Activated CD4-positive, CD25-positive, alpha-beta regulatory T cell treated with anti-CD3 and anti-CD28 coated beads, Interleukin-2, amount 50 U/mL, for 24 hours (primary cell): ENCODE results near the gene RELB.
"Not testable (repeated sequence)": the region's sequence is repeated elsewhere in the genome, so short reads cannot be mapped to it uniquely, and the experiment has no call there.

Experiments used
- ATAC-seq, 2 donors: fragments of 150-1000 bp; cut with Tn5 transposase; one replicate each; pipeline ENCODE4 v1.10.0; 2021; ENCODE audit warnings: mild to moderate bottlenecking in 1 of 2, moderate library complexity in 1 of 2

RELB gene

GRCh38 chr19:44988273-44988672 is 13.0 kb upstream of the RELB start:
- ATAC-seq: no peak

DNA sequence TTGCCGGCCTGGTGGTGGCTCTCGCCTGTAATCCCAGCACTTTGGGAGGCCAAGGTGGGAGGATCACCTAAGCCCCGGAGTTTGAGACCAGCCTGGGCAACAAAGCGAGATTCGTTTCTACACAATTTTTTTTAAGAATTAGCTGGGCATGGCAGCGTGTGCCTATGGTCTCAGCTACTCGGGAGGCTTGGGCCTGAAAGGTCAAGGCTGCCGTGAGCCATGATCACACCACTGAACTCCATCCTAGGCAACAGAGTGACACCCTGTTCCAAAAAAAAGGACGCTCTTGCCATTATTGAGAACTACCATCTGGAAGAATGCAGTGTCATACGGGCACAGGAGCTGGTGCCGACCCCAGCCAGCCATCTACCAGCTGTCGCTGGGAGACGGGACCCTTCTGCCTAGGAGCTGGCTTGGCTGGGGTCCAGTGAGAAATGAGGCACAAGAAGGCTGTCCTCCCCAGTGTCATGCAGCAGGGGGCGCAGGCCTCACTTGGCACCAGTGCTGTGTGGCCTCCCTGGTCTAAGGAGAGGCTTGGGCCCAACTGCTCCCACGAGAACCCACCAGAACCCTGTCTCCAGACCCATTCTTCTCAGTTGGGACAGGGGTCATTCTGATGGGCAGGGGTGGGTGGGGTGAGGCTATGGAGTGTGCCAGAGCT is 12.2 kb upstream of the RELB start:
- peak; percentile 66 to 79 for ATAC-seq

GRCh38 chr19:44990459-44990858 is 10.8 kb upstream of the RELB start:
- ATAC-seq: no peak

DNA sequence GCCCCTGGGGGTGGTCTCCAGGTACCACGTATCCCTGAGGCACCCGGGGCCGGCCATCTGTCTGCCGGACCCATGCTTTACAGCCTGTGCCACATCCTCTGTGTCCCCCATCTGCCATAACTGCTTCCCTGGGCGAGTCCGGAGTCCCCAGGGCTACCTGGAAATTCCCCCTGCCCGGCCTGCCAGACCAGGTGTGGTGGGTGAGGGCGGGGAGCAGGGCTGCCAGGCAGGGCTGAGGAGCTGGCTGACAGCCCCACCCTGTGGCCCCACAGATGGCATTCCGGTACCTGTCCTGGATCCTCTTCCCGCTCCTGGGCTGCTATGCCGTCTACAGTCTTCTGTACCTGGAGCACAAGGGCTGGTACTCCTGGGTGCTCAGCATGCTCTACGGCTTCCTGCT is 10.3 kb upstream of the RELB start:
- ATAC-seq: no peak

DNA sequence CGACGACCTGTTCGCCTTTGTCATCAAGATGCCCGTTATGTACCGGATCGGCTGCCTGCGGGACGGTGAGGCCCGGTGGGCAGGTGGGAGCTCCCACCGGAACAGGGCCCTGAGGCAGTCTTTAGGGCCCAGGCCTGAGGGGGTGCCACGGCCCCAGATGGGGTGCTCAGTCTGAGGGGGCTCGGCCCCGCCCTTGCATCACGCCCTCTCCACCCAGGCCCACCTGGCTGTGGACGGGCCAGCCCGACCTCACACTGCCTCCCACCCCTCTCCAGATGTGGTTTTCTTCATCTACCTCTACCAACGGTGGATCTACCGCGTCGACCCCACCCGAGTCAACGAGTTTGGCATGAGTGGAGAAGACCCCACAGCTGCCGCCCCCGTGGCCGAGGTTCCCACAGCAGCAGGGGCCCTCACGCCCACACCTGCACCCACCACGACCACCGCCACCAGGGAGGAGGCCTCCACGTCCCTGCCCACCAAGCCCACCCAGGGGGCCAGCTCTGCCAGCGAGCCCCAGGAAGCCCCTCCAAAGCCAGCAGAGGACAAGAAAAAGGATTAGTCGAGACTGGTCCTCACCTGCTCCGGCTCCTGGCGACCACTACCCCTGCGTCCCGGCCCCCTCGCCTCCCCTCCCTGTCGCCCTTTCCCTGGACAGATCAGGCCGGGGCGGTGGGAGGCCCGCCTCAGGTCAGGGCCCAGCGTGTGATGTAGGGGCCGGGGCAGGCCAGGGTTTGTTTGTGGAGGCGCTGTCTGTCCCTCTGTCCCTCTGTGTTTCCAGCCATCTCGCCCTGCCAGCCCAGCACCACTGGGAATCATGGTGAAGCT is 8.7 kb upstream of the RELB start:
- ATAC-seq: no peak

- ATAC-seq: no peak
Observed at GRCh38 chr19:44993526-44993925, 7.7 kb upstream of the RELB start.

DNA sequence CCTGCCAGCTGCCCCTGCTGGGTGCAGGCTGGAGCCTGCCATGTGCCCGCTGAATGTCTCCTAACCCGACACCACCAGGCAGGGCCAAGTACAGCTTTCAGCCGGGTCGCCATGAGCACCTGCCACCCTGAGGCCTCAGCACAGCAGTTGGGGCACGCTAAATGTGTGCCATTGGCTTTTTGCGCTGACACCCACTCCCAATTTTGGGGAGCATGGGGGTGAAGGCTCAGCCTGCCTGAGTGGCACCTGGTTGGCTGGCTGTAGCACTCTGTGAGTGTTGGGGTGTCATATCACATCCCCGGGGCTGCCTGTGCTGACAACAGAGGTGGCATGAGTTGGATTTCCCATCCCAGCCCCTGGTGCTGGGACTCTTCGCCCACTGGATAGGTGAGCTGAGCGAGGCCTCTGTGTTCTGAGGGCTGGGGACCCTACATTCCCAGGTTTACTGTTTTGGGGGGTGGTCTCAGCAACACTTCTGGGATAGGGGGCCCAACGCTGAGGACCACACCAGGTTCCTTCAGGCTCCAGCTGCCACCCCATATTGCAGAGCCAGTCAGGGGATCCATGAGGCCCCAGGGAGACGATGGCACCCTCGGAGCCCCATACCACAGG is 7.2 kb upstream of the RELB start:
- ATAC-seq: no peak

GRCh38 chr19:44998025-44998424 is 3.2 kb upstream of the RELB start:
- ATAC-seq: no peak

DNA sequence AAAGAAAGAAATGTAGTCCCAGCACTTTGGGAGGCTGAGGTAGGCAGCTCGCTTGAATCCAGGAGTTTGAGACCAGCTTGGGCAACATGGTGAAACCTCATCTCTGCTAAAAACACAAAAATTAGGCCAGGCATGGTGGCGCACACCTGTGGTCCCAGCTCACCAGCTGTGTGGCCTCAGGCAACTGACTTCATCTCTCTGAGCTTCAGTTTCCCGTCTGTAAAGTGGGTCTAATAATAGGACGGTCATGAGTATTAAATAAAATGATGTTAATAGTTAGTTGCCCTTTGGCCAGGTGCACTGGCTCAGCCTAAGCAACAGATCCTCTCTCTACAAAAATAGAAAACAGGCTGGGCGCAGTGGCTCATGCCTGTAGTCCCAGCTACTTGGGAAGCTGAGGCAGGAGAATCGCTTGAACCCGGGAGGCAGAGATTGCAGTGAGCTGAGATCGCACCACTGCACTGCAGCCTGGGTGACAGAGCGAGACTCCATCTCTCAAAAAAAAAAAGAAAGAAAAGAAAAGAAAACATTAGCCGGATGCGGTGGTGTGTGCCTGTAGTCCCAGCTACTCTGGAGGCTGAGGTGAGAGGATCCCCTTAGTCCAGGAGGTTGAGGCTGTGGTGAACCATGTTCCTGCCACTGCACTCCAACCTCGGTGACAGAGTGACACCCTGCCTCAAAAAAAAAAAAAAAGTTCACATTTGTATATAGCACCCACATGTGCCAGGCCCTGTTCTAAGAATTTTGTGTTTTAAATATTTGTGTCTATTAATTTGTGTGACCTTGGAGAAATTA is 1.9 kb upstream of the RELB start:
- not testable (repeated sequence) for ATAC-seq

GRCh38 chr19:45000665-45001064 is 599 bp upstream of the RELB start:
- ATAC-seq: not testable (repeated sequence)

DNA sequence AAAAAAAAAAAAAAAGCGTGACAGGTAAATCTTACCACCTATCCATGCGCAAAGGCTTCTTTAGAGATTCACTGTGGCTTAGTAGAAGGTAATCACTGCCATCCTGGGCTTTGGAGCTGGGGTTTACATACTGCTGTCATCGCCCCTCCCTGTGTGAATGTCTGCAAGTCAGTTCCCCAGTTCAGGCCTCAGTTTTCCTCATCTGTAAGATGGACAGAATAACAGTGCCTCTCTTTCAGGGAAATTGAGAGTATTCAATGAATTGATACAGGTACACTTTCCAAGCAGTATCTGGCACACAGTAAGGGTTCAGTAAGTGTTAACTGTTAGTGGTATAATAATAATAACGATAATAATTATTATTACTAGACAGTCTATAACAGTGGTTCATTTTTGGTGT is 2.2 kb downstream of the RELB start:
- no peak for ATAC-seq

GRCh38 chr19:45005787-45006186 is 4.5 kb downstream of the RELB start:
- ATAC-seq: no peak

- ATAC-seq: no peak
Observed at GRCh38 chr19:45008552-45008951, 7.3 kb downstream of the RELB start.

- ATAC-seq: no peak
Observed at GRCh38 chr19:45009625-45010255, 8.5 kb downstream of the RELB start.

DNA sequence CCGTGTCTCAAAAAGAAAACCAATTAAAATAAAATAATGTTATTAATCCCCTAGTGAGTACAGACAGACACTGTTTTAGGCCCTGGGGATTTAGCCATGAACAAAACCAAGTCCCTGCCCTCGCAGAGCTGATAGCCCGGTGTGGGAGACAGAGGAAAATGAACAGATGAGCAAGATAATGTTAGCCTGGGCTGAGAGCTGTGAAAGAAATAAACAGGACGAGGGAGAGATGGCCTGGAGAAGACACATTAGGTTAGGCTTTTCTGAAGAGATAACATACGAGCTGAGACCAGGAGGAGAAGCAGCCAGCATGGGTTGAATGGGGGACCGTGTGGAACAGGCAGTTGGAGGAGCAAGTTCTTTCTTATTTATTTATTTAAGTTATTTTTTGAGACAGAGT is 9.0 kb downstream of the RELB start:
- ATAC-seq: no peak

DNA sequence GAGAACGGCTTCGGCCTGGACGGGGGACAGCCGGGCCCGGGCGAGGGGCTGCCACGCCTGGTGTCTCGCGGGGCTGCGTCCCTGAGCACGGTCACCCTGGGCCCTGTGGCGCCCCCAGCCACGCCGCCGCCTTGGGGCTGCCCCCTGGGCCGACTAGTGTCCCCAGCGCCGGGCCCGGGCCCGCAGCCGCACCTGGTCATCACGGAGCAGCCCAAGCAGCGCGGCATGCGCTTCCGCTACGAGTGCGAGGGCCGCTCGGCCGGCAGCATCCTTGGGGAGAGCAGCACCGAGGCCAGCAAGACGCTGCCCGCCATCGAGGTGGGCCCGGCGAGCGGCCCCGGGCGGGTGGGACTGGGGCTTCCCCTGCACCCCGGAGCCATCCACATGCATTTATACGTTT is 10.7 kb downstream of the RELB start:
- ATAC-seq: no peak

GRCh38 chr19:45016388-45017314 is 15.4 kb downstream of the RELB start:
- peak; percentile 90 to 94 for ATAC-seq

DNA sequence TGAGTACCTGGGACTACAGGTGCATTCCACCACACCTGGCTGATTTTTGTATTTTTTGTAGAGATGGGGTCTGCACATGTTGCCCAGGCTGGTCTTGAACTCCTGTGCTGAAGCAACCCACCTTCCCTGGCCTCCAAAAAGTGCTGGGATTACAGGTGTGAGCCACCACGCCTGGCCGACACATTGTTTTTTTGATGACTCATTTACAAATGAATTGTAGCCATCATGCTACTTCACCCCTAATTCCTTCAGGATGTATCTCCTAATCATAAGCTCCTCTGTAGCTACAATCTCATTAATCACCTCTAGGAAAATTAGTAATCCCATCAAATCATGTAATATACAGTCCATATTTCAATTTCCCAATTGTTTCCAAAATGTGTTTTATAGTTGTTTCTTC is 17.9 kb downstream of the RELB start:
- no peak for ATAC-seq

GRCh38 chr19:45020071-45020470 is 18.8 kb downstream of the RELB start:
- ATAC-seq: no peak

DNA sequence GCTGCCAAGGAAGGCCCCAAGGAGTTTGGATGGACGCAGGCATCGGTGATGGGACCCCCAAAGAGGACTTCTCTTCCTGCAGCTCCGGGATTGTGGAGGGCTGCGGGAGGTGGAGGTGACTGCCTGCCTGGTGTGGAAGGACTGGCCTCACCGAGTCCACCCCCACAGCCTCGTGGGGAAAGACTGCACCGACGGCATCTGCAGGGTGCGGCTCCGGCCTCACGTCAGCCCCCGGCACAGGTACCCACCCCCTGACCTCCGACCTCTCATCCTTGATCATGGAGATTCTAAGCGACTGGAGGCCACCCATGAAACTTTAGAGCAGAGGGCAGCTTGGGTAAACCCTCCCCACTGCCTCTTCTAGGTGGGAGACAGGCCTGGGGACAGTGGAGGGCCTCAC is 20.7 kb downstream of the RELB start:
- ATAC-seq: no peak

GRCh38 chr19:45023048-45023447 is 21.8 kb downstream of the RELB start:
- ATAC-seq: no peak

DNA sequence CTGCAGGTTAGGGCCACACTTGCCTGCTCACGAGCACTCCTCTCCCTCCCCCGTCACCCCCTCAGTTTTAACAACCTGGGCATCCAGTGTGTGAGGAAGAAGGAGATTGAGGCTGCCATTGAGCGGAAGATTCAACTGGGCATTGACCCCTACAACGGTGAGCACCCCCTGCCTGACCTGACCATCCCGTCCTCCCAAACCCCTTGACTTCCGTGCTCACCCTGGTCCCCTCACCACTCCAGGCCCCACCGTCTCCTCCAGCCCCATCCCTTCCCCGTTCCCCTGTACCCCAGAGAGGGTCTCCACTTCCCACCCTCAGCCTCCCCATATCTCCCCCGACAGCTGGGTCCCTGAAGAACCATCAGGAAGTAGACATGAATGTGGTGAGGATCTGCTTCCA is 24.0 kb downstream of the RELB start:
- ATAC-seq: no peak
